H9 (cell line): ENCODE measurements around the gene SUSD2. TPM values are rescaled to one million over a fixed set of nuclear protein-coding genes. Genes with fewer than 3 reads are reported as not detected.

ENCODE experiments used
- DNase-seq: peaks from one replicate; pipeline ENCODE4 v3.0.0-alpha.2; 2017
- H2AFZ ChIP-seq: one replicate; pipeline ENCODE4 v1.6.1; 2013; ENCODE audit warnings: mild to moderate bottlenecking, low read length, control low read depth, moderate library complexity
- H2AK5ac ChIP-seq: 2 replicates; pipeline ENCODE4 v1.6.1; 2013; ENCODE audit warnings: low read length, control low read depth, mixed read lengths; ENCODE audit not compliant: insufficient read length
- H2BK120ac ChIP-seq: one replicate; pipeline ENCODE4 v1.6.1; 2013; ENCODE audit warnings: low read depth, mild to moderate bottlenecking, low read length, control low read depth, inconsistent platforms; ENCODE audit not compliant: poor library complexity, severe bottlenecking
- H2BK12ac ChIP-seq: 2 replicates; pipeline ENCODE4 v1.6.1; 2013; ENCODE audit warnings: low read length, control low read depth, mixed read lengths, low read depth; ENCODE audit not compliant: insufficient read length
- H2BK15ac ChIP-seq: 2 replicates; pipeline ENCODE4 v1.6.1; 2013; ENCODE audit warnings: low read depth, low read length, control low read depth
- H2BK20ac ChIP-seq: one replicate; pipeline ENCODE4 v1.6.1; 2013; ENCODE audit warnings: low read depth, mild to moderate bottlenecking, low read length, control low read depth, inconsistent platforms; ENCODE audit not compliant: poor library complexity, severe bottlenecking
- H2BK5ac ChIP-seq: 2 replicates; pipeline ENCODE4 v1.6.1; 2013; ENCODE audit warnings: low read length, control low read depth, mixed read lengths; ENCODE audit not compliant: insufficient read length
- H3K14ac ChIP-seq: 2 replicates; pipeline ENCODE4 v1.6.1; 2013; ENCODE audit warnings: low read length, control low read depth; ENCODE audit not compliant: insufficient read depth
- H3K18ac ChIP-seq: 2 replicates; pipeline ENCODE4 v1.6.1; 2013; ENCODE audit warnings: low read depth, mild to moderate bottlenecking, mixed read lengths, low read length, control low read depth; ENCODE audit not compliant: insufficient read length
- H3K23ac ChIP-seq: 2 replicates; pipeline ENCODE4 v1.6.1; 2013; ENCODE audit warnings: low read length, control low read depth, mixed read lengths, low read depth; ENCODE audit not compliant: insufficient read length
- H3K23me2 ChIP-seq: 2 replicates; pipeline ENCODE4 v1.6.1; 2013; ENCODE audit warnings: low read depth, mild to moderate bottlenecking, mixed read lengths, low read length, control low read depth; ENCODE audit not compliant: insufficient read length, poor library complexity, severe bottlenecking
- H3K27ac ChIP-seq: 2 replicates; pipeline ENCODE4 v1.5.1; 2013; ENCODE audit warnings: low read length, control low read depth, mixed read lengths, low read depth; ENCODE audit not compliant: insufficient read length
- H3K27me3 ChIP-seq: 2 replicates; pipeline ENCODE4 v1.6.1; 2013; ENCODE audit warnings: low read length, control low read depth, inconsistent platforms; ENCODE audit not compliant: insufficient read depth
- H3K4ac ChIP-seq: 2 replicates; pipeline ENCODE4 v1.6.1; 2013; ENCODE audit warnings: low read depth, mild to moderate bottlenecking, control low read depth, inconsistent platforms, low read length, moderate library complexity
- H3K4me1 ChIP-seq: 2 replicates; pipeline ENCODE4 v1.6.1; 2013; ENCODE audit warnings: low read length, control low read depth, inconsistent platforms; ENCODE audit not compliant: insufficient read depth
- H3K4me2 ChIP-seq: 2 replicates; pipeline ENCODE4 v1.6.1; 2013; ENCODE audit warnings: low read length, control low read depth, mixed read lengths; ENCODE audit not compliant: insufficient read length, insufficient read depth
- H3K56ac ChIP-seq: 2 replicates; pipeline ENCODE4 v1.6.1; 2013; ENCODE audit warnings: low read depth, mild to moderate bottlenecking, mixed read lengths, low read length, control low read depth; ENCODE audit not compliant: insufficient read length
- H3K79me1 ChIP-seq: 2 replicates; pipeline ENCODE4 v1.6.1; 2013; ENCODE audit warnings: low read depth, mild to moderate bottlenecking, moderate library complexity, low read length, control low read depth, inconsistent platforms; ENCODE audit not compliant: insufficient read depth, poor library complexity, severe bottlenecking
- H3K79me2 ChIP-seq: 2 replicates; pipeline ENCODE4 v1.6.1; 2013; ENCODE audit warnings: low read length, control low read depth, inconsistent platforms; ENCODE audit not compliant: insufficient read depth
- H3K9ac ChIP-seq: 2 replicates; pipeline ENCODE4 v1.6.1; 2013; ENCODE audit warnings: low read length, control low read depth, mixed read lengths; ENCODE audit not compliant: insufficient read length; ENCODE audit errors: extremely low read depth
- H3K9me3 ChIP-seq: one replicate; pipeline ENCODE4 v1.6.1; 2013; ENCODE audit warnings: low read depth, low read length, inconsistent platforms; ENCODE audit not compliant: control insufficient read depth
- H3T11ph ChIP-seq: one replicate; pipeline ENCODE4 v1.6.1; 2013; ENCODE audit warnings: mild to moderate bottlenecking, low read length, control low read depth, inconsistent platforms
- H4K20me1 ChIP-seq: one replicate; pipeline ENCODE4 v1.6.1; 2013; ENCODE audit not compliant: control insufficient read depth, insufficient read length, insufficient read depth
- H4K5ac ChIP-seq: 2 replicates; pipeline ENCODE4 v1.6.1; 2013; ENCODE audit warnings: low read depth, mild to moderate bottlenecking, mixed read lengths, low read length, control low read depth; ENCODE audit not compliant: insufficient read length
- H4K8ac ChIP-seq: replicated peaks from 2 replicates; pipeline ENCODE4 v1.6.1; 2013; ENCODE audit warnings: low read length, control low read depth, mixed read lengths, low read depth; ENCODE audit not compliant: insufficient read length
- H4K91ac ChIP-seq: 2 replicates; pipeline ENCODE4 v1.6.1; 2013; ENCODE audit warnings: low read depth, mild to moderate bottlenecking, moderate library complexity, mixed read lengths, low read length, control low read depth; ENCODE audit not compliant: insufficient read length
- H3K27ac Mint-ChIP-seq, 3 experiments: 2 replicates in 2 of 3; 3 replicates in 1 of 3; pipeline ENCODE4 v1.8.0; 2020 to 2021; ENCODE audit warnings: mixed read lengths in 3 of 3, mild to moderate bottlenecking in 1 of 3, moderate library complexity in 1 of 3
- H3K27me3 Mint-ChIP-seq: 2 replicates; pipeline ENCODE4 v1.8.0; 2021; ENCODE audit warnings: low read depth, mild to moderate bottlenecking, moderate library complexity, mixed read lengths
- H3K36me3 Mint-ChIP-seq, 3 experiments: 2 replicates in 2 of 3; 3 replicates in 1 of 3; pipeline ENCODE4 v1.8.0; 2020 to 2021; ENCODE audit warnings: low read depth in 3 of 3, mixed read lengths in 3 of 3; ENCODE audit not compliant: insufficient read depth in 1 of 3
- H3K4me1 Mint-ChIP-seq, 2 experiments: 2 replicates each; pipeline ENCODE4 v1.8.0; 2020; ENCODE audit warnings: mixed read lengths in 2 of 2
- H3K4me3 Mint-ChIP-seq, 2 experiments: 2 replicates in 1 of 2; 3 replicates in 1 of 2; pipeline ENCODE4 v1.8.0; 2020 to 2021; ENCODE audit warnings: mild to moderate bottlenecking in 2 of 2, mixed read lengths in 2 of 2, moderate library complexity in 1 of 2
- H3K9me3 Mint-ChIP-seq, 2 experiments: 2 replicates in 1 of 2; 3 replicates in 1 of 2; pipeline ENCODE4 v1.8.0; 2020; ENCODE audit warnings: mild to moderate bottlenecking in 2 of 2, mixed read lengths in 2 of 2, moderate library complexity in 1 of 2
- WGBS: extraction: QIAGEN DNeasy Blood & Tissue Kit; methylation state at CpG from one replicate; pipeline ENCODE4 v1.1.7; 2013; ENCODE audit warnings: missing lambda C conversion rate, low lambda C conversion rate, mixed read lengths; ENCODE audit not compliant: insufficient read length; ENCODE audit errors: extremely low coverage; 5-methylcytosine and 5-hydroxymethylcytosine counted together
- total RNA-seq: library from RNA; stranded (reverse); gene quantifications from 2 replicates; pipeline ENCODE4 v1.2.1, GENCODE V29; 2021
- TF ChIP-seq, protein P1 (sequence below): fragments of 200-600 bp; sonication (generic); conservative IDR thresholded peaks from 3 replicates; pipeline ENCODE4 v1.8.0; 2021; ENCODE audit warnings: antibody characterized with exemption, mild to moderate bottlenecking

Gene SUSD2
- total RNA-seq, 1 experiment from 2014 or later = 4.2 TPM

DNA sequence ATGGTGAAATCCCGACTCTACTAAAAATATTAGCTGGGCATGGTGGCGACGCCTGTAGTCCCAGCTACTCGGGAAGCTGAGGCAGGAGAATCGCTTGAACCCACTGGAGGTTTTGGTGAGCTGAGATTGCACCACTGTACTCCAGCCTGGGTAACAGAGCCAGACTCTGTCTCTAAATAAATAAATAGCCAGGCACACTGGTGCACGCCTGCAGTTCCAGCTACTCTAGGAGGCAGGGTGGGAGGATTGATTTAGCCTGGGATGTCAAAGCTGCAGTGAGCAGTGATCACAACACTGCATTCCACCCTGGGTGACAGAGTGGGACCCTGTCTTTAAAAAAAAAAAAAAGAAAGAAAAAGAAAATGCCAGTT, 17.4 kb downstream of the SUSD2 start:
- H3K27me3 ChIP-seq = no peaks in the 10 kb centered on the region
- TF ChIP-seq, protein P1, sequence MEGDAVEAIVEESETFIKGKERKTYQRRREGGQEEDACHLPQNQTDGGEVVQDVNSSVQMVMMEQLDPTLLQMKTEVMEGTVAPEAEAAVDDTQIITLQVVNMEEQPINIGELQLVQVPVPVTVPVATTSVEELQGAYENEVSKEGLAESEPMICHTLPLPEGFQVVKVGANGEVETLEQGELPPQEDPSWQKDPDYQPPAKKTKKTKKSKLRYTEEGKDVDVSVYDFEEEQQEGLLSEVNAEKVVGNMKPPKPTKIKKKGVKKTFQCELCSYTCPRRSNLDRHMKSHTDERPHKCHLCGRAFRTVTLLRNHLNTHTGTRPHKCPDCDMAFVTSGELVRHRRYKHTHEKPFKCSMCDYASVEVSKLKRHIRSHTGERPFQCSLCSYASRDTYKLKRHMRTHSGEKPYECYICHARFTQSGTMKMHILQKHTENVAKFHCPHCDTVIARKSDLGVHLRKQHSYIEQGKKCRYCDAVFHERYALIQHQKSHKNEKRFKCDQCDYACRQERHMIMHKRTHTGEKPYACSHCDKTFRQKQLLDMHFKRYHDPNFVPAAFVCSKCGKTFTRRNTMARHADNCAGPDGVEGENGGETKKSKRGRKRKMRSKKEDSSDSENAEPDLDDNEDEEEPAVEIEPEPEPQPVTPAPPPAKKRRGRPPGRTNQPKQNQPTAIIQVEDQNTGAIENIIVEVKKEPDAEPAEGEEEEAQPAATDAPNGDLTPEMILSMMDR = no peak
- H4K91ac ChIP-seq = no peak overlapping the region
- no peaks in the 10 kb centered on the region for H3K9me3 ChIP-seq
- H2AFZ ChIP-seq = no peak overlapping the region
- H2BK15ac ChIP-seq = no peak overlapping the region
- H3K79me2 ChIP-seq = no peaks in the 10 kb centered on the region
- no peak overlapping the region for H3K27ac ChIP-seq
- no peak overlapping the region for H3K4ac ChIP-seq
- no peaks in the 10 kb centered on the region for H4K20me1 ChIP-seq
- Mint-ChIP-seq H3K27ac (no peak overlapping the region), H3K4me1 (peaks cover 7 to 8% of the 10 kb centered on the region in 2 experiments; a peak in 3 of 4 replicates), H3K36me3 (peaks cover 0 to under 1% (median 0%) of the 10 kb centered on the region in 3 experiments; a peak in 1 of 7 replicates), H3K27me3 (no peaks in the 10 kb centered on the region), H3K4me3 (no peak overlapping the region), H3K9me3 (no peaks in the 10 kb centered on the region)
- H3K23me2 ChIP-seq = no peaks in the 10 kb centered on the region
- H3K4me1 ChIP-seq = no peaks in the 10 kb centered on the region; the same call in 1 of the 2 replicates
- no peak for DNase-seq
- no peak overlapping the region for H2BK12ac ChIP-seq
- no peak overlapping the region for H3T11ph ChIP-seq
- no peak overlapping the region for H3K9ac ChIP-seq
- H3K18ac ChIP-seq = no peak overlapping the region
- H3K79me1 ChIP-seq = no peaks in the 10 kb centered on the region
- H3K23ac ChIP-seq = no peak overlapping the region
- no peak overlapping the region for H2BK20ac ChIP-seq
- H4K8ac ChIP-seq = no peak overlapping the region
- no CpG with 5 or more reads among the region's 6 CpGs for WGBS
- no peak overlapping the region for H3K56ac ChIP-seq
- H2BK120ac ChIP-seq = no peak overlapping the region
- H2BK5ac ChIP-seq = no peak overlapping the region
- no peak overlapping the region for H4K5ac ChIP-seq
- H3K4me2 ChIP-seq = no peak overlapping the region
- no peak overlapping the region for H2AK5ac ChIP-seq
- no peak overlapping the region for H3K14ac ChIP-seq
